HepG2 (cell line): Measurements from ENCODE around the gene SYCP2.

ENCODE experiments used
- HDAC2 ChIP-seq: sonication (generic); formaldehyde crosslinking; IDR thresholded peaks from 2 replicates; pipeline ENCODE4 v1.4.0; 2020; ENCODE audit warnings: missing genetic modification reagents
- ZNF777 ChIP-seq: sonication (generic); formaldehyde crosslinking; IDR thresholded peaks from 2 replicates; pipeline ENCODE4 v1.4.0; 2020; ENCODE audit warnings: missing genetic modification reagents
- TF ChIP-seq, protein P1 (sequence below): sonication (generic); formaldehyde crosslinking; IDR thresholded peaks from 2 replicates; pipeline ENCODE4 v1.5.0; 2020; ENCODE audit warnings: mild to moderate bottlenecking, missing genetic modification reagents, moderate library complexity

DNA sequence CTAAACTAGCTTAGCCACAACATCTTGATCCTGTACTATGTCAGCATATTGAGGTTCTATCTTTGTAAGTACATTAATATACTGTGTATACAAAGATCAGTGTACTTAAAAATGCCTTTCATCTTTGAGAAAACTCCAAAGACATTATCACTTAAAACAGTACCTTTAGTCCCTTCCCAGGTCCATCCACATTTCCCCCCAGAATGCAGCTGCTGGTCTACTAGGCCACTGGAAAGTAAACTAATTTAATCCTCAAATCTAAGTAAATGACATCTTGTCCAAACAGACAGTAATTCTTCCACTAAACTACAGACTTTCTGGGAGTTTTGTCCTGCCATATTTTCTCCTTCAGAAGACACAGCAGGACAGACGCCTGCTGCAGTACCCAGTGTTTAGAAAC, 68.7 kb downstream of the SYCP2 start:
- TF ChIP-seq ZNF777 (CRISPR knock-in tag) (no peak), HDAC2 (CRISPR knock-in tag) (no peak)
- TF ChIP-seq, protein P1, sequence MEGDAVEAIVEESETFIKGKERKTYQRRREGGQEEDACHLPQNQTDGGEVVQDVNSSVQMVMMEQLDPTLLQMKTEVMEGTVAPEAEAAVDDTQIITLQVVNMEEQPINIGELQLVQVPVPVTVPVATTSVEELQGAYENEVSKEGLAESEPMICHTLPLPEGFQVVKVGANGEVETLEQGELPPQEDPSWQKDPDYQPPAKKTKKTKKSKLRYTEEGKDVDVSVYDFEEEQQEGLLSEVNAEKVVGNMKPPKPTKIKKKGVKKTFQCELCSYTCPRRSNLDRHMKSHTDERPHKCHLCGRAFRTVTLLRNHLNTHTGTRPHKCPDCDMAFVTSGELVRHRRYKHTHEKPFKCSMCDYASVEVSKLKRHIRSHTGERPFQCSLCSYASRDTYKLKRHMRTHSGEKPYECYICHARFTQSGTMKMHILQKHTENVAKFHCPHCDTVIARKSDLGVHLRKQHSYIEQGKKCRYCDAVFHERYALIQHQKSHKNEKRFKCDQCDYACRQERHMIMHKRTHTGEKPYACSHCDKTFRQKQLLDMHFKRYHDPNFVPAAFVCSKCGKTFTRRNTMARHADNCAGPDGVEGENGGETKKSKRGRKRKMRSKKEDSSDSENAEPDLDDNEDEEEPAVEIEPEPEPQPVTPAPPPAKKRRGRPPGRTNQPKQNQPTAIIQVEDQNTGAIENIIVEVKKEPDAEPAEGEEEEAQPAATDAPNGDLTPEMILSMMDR (CRISPR knock-in tag) = no peak
